GM12878 (cell line): ENCODE results near the gene ADAMTS2.

ENCODE experiments used
- CHD4 ChIP-seq: fragments of 200-600 bp; sonication (generic); IDR thresholded peaks from 2 replicates; pipeline ENCODE4 v1.6.1; 2016; ENCODE audit warnings: mild to moderate bottlenecking
- CTCF ChIP-seq, 3 experiments: IDR thresholded peaks in 2 of 3; conservative IDR thresholded peaks in 1 of 3; 2 replicates each; pipeline ENCODE4 v1.5.1; 2011; ENCODE audit warnings: low read depth in 3 of 3, low read length in 3 of 3, mild to moderate bottlenecking in 3 of 3, control low read depth in 2 of 3, moderate library complexity in 2 of 3, inconsistent platforms in 1 of 3, mixed read lengths in 1 of 3; ENCODE audit not compliant: control insufficient read depth in 2 of 3, insufficient read depth in 1 of 3; ENCODE audit errors: extremely low read depth in 1 of 3
- EED ChIP-seq: sonication (generic); IDR thresholded peaks from 2 replicates; pipeline ENCODE4 v1.6.1; 2016; ENCODE audit warnings: antibody characterized with exemption, low read depth
- GATAD2B ChIP-seq: fragments of 450-650 bp; conservative IDR thresholded peaks from 2 replicates; pipeline ENCODE4 v1.6.1; 2017; ENCODE audit warnings: low read depth, mild to moderate bottlenecking, moderate library complexity
- NRF1 ChIP-seq: conservative IDR thresholded peaks from 2 replicates; pipeline ENCODE4 v1.6.1; 2011; ENCODE audit warnings: mild to moderate bottlenecking, low read depth, low read length, improper control_type of control experiment
- POLR2A ChIP-seq: IDR thresholded peaks from 2 replicates; pipeline ENCODE4 v1.6.1; 2011; ENCODE audit warnings: low read depth, mild to moderate bottlenecking, low read length
- POLR2AphosphoS2 ChIP-seq: IDR thresholded peaks from 2 replicates; pipeline ENCODE4 v1.6.1; 2011; ENCODE audit warnings: low read depth, mild to moderate bottlenecking, low read length, improper control_type of control experiment, moderate library complexity
- RELA ChIP-seq: fragments of 450-650 bp; IDR thresholded peaks from 2 replicates; pipeline ENCODE4 v1.8.0; 2014; ENCODE audit warnings: borderline replicate concordance; ENCODE audit not compliant: partially characterized antibody
- RUNX3 ChIP-seq: IDR thresholded peaks from 2 replicates; pipeline ENCODE4 v1.6.1; 2012; ENCODE audit warnings: low read length, inconsistent platforms
- SIN3A ChIP-seq: IDR thresholded peaks from 2 replicates; pipeline ENCODE4 v1.6.1; 2012; ENCODE audit warnings: low read depth, low read length, improper control_type of control experiment
- TAF1 ChIP-seq: IDR thresholded peaks from 2 replicates; pipeline ENCODE4 v1.6.1; 2011; ENCODE audit warnings: mild to moderate bottlenecking, low read depth, low read length, borderline replicate concordance
- ZNF274 ChIP-seq: IDR thresholded peaks from one replicate; pipeline ENCODE4 v1.8.0; 2011; ENCODE audit not compliant: insufficient read length, insufficient read depth

GRCh38 chr5:179146277-179146676, 199.0 kb downstream of the ADAMTS2 start:
- TF ChIP-seq TAF1 (no peak), CTCF (IDR thresholded peaks at IDR 0.05 in 2 of 3, conservative IDR thresholded peaks at IDR 0.05 in 1 of 3; ENCODE audit: control insufficient read depth in 2 of 3, extremely low read depth in 1 of 3, insufficient read depth in 1 of 3, low read depth in 3 of 3, low read length in 3 of 3) (no peak), EED (no peak), SIN3A (no peak), GATAD2B (no peak), CHD4 (no peak), RUNX3 (no peak), RELA (no peak), POLR2A (no peak), POLR2AphosphoS2 (no peak), ZNF274 (no peak), NRF1 (no peak)
